AG04450 (cell line): ENCODE results near the gene PALLD. TPM values are rescaled to one million over a fixed set of nuclear protein-coding genes. Genes with fewer than 3 reads are reported as not detected.
A peak's percentile ranks its signal among the peaks of the same experiment; 100 is the strongest.

Source experiments
- CTCF ChIA-PET: fragments of 300-600, 350-600 bp; formaldehyde crosslinking; extraction: SDS; loops from one replicate; lab custom pipeline; 2022; ENCODE audit warnings: antibody characterized with exemption, inconsistent platforms; lab: Charles Lee
- POLR2A ChIA-PET: fragments of 350-600 bp; formaldehyde crosslinking; extraction: SDS; loops from one replicate; lab custom pipeline; 2021; ENCODE audit warnings: antibody characterized with exemption, inconsistent platforms; lab: Yijun Ruan, JAX
- DNase-seq: peaks from one replicate; pipeline ENCODE4 v3.0.0-alpha.2; 2011; ENCODE audit warnings: low read depth, low spot score
- H3K27ac ChIP-seq: one replicate; pipeline ENCODE4 v1.5.1; 2012; ENCODE audit warnings: low read depth, low read length, control low read depth
- H3K27me3 ChIP-seq: one replicate; pipeline ENCODE4 v1.6.0; 2012; ENCODE audit warnings: low read length; ENCODE audit not compliant: control insufficient read depth, insufficient read depth
- H3K4me3 ChIP-seq: 2 replicates; pipeline ENCODE4 v1.5.1; 2011; ENCODE audit warnings: mild to moderate bottlenecking, low read depth, low read length, control low read depth
- H3K9me3 ChIP-seq: 2 replicates; pipeline ENCODE4 v1.5.1; 2012; ENCODE audit warnings: low read length; ENCODE audit not compliant: control insufficient read depth, insufficient read depth
- polyA plus RNA-seq: library from polyadenylated mRNA; depleted of rRNA; stranded (reverse); fragments of >200 nt; gene quantifications from 2 replicates; pipeline ENCODE4 v1.2.3, GENCODE V29; 2011
- TF ChIP-seq, protein P1 (sequence below): IDR thresholded peaks from 2 replicates; pipeline ENCODE4 v1.5.1; 2011; ENCODE audit warnings: low read depth, low read length, control low read depth, inconsistent platforms

The PALLD gene
- polyA plus RNA-seq, 1 experiment: 159 TPM

DNA sequence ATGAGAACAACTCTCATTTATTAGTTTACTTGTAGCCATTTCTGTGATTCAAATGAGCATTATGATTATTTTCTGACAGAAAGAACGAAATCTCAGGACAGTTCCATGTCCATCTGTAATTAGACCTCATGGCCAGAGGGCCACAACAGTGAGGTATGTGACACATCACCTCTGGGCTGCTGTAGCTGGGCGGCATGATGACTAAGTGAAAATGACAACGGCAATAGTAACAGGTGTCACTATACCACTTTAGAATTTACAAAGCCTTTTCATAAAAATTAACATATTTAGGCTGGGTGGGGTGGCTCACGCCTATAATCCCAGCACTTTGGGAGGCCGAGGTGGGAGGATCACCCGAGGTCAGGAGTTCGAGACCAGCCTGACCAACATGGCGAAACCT, 260.6 kb downstream of the PALLD start:
- no peak for DNase-seq
- H3K4me3 ChIP-seq: no peak overlapping the region
- ChIA-PET POLR2A (interaction anchor here (0.6 kb wide), 1 partner anchor 84 kb away, joined by 3 read pairs; no protein-coding TSS in a partner anchor), CTCF (no interaction called here)
- H3K9me3 ChIP-seq: no peaks in the 10 kb centered on the region
- no peak overlapping the region for H3K27ac ChIP-seq
- no peaks in the 10 kb centered on the region for H3K27me3 ChIP-seq
- TF ChIP-seq, protein P1, sequence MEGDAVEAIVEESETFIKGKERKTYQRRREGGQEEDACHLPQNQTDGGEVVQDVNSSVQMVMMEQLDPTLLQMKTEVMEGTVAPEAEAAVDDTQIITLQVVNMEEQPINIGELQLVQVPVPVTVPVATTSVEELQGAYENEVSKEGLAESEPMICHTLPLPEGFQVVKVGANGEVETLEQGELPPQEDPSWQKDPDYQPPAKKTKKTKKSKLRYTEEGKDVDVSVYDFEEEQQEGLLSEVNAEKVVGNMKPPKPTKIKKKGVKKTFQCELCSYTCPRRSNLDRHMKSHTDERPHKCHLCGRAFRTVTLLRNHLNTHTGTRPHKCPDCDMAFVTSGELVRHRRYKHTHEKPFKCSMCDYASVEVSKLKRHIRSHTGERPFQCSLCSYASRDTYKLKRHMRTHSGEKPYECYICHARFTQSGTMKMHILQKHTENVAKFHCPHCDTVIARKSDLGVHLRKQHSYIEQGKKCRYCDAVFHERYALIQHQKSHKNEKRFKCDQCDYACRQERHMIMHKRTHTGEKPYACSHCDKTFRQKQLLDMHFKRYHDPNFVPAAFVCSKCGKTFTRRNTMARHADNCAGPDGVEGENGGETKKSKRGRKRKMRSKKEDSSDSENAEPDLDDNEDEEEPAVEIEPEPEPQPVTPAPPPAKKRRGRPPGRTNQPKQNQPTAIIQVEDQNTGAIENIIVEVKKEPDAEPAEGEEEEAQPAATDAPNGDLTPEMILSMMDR: no peak

DNA sequence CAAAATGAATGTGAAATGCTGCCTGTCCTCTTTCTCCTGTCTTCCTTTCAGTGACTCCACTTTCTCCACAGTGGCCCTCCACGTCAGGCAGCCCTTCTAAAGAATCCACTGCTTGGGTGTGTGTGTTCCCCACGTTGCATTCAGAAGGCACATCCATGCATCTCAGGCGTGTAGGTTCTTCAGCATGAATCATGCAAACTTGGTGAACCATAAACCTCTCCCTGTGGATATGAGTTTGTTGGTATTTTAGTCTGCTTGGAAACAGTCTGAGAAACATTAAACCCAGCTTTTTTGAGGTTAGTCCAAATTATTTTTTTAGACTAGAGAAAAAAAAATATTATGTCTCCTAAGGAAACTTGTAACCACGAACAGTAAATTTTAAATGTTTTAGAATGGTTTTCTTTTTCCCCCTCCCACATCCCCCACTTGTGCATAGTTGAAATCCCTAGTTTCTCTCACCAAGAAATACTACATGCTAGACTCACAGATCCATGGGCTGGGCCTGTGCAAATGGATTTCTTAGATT, 261.6 kb downstream of the PALLD start:
- DNase-seq: peak; percentile 71
- ChIA-PET POLR2A (no interaction called here), CTCF (no interaction called here)
- TF ChIP-seq, protein P1: no peak
- Histone ChIP-seq H3K4me3 (no peak overlapping the region), H3K27me3 (no peaks in the 10 kb centered on the region), H3K27ac (peak overlapping the region; percentile 66), H3K9me3 (no peaks in the 10 kb centered on the region)

DNA sequence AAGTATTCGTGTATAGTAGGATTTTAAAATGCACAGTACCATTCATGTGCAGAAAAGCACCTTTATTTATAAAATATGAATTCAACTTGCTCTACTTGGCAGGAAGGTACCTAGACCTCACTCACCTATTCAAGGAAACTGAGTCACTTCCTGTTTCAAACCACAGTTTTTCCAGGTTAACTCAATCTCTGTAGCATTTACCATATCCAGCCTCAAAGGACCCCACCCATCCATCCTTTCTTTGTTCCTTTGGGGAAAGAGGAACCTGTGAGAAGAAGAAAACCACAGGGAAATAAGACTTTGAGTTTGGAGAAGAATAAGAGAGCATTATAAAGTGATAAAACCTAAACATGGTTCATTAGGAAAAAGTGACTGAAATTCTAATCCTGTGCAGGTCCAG, 262.5 kb downstream of the PALLD start:
- ChIA-PET POLR2A (no interaction called here), CTCF (interaction anchor here (0.7 kb wide), 1 partner anchor 60 kb away, joined by 4 read pairs; no protein-coding TSS in a partner anchor)
- H3K9me3 ChIP-seq: no peaks in the 10 kb centered on the region
- no peak overlapping the region for H3K4me3 ChIP-seq
- no peaks in the 10 kb centered on the region for H3K27me3 ChIP-seq
- no peak overlapping the region for H3K27ac ChIP-seq
- TF ChIP-seq, protein P1: no peak
- no peak for DNase-seq

DNA sequence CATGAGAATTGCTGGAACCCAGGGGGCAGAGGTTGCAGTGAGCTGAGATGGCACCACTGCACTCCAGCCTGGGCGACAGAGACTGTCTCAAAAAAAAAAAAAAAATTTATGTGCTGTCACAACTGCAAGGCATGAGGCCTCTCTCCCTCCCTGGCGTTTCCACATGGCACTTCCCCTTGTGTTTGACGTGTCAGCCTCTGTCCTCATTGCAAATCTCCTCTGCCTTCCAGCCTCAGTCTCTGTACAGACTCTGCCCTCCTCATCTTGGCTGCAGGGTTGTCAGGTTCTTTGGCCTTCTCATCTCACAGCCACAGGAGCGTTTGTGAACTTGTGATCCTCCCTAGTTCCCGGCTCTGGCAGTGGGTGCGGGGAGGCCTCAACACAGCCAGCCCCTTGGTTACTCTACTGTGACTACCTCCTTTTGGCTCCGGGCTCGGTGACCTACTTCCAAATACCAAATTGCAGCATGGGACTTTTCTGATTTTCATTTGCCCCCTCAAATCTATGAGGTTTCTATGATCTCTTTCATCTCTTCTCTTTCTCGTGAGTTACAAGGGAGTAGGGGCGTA, 263.2 kb downstream of the PALLD start:
- no peak for DNase-seq
- CTCF ChIA-PET: interaction anchor here (0.7 kb wide), 1 partner anchor 60 kb away, joined by 4 read pairs; no protein-coding TSS in a partner anchor
- TF ChIP-seq, protein P1: no peak
- H3K27me3 ChIP-seq: no peaks in the 10 kb centered on the region
- no peak overlapping the region for H3K4me3 ChIP-seq
- no peaks in the 10 kb centered on the region for H3K9me3 ChIP-seq
- POLR2A ChIA-PET: no interaction called here
- no peak overlapping the region for H3K27ac ChIP-seq

DNA sequence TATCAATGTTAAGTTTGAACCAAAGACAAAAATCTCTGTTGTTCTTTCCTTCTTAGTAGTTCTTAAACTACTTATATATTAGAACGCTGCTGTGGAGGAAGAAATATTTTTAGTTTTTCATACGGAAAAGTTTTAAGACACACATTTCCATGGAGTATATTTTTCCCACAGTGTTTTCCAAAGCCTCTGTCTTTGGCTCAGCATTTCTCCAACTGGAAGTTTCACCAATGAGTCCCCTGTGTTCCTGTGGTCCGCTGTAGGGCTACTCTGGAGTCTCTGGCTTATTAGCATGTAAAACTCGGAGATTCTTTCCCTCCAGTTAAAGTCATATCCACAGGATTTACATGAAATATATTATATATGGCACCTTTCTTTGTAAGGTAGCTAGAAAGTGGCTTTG, 264.2 kb downstream of the PALLD start:
- no peak overlapping the region for H3K4me3 ChIP-seq
- TF ChIP-seq, protein P1: no peak
- H3K9me3 ChIP-seq: no peaks in the 10 kb centered on the region
- no peak overlapping the region for H3K27ac ChIP-seq
- POLR2A ChIA-PET: no interaction called here
- no peak for DNase-seq
- CTCF ChIA-PET: interaction anchor here (0.6 kb wide), 1 partner anchor 1261 kb away, joined by 3 read pairs; no protein-coding TSS in a partner anchor
- no peaks in the 10 kb centered on the region for H3K27me3 ChIP-seq
